C4-2B (cell line): Measurements from ENCODE around the gene DMAC1.

Source experiments
- H3K27ac ChIP-seq: fragments of 450-650 bp; 2 replicates; pipeline ENCODE4 v1.5.1; 2017
- ZFX ChIP-seq: fragments of 450-650 bp; IDR thresholded peaks from 2 replicates; pipeline ENCODE4 v1.6.1; 2017
- TF ChIP-seq, protein P1 (sequence below): fragments of 450-650 bp; conservative IDR thresholded peaks from 2 replicates; pipeline ENCODE4 v1.5.1; 2017; ENCODE audit warnings: mild to moderate bottlenecking

Gene DMAC1

DNA sequence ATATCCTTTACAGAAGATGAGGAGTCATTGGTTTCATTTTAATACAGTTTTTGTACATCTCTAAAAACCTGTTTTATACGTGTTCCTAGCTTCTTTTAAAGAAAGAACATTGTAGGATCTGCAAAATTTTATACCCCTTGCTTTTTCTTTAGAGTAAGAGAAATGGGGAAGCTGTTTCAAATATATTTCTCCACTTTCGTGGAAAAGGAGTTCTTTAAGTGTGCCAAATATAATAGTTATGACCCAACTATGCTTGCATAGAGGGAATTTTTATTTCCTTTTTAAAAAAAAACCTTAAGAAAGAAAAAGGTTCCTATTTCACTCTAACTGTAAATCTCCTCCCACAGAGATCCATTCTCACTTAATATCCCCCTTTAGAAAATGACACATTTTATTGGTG lies 27.5 kb upstream of the DMAC1 start:
- H3K27ac ChIP-seq = no peak overlapping the region
- no peak for TF ChIP-seq ZFX
- TF ChIP-seq, protein P1, sequence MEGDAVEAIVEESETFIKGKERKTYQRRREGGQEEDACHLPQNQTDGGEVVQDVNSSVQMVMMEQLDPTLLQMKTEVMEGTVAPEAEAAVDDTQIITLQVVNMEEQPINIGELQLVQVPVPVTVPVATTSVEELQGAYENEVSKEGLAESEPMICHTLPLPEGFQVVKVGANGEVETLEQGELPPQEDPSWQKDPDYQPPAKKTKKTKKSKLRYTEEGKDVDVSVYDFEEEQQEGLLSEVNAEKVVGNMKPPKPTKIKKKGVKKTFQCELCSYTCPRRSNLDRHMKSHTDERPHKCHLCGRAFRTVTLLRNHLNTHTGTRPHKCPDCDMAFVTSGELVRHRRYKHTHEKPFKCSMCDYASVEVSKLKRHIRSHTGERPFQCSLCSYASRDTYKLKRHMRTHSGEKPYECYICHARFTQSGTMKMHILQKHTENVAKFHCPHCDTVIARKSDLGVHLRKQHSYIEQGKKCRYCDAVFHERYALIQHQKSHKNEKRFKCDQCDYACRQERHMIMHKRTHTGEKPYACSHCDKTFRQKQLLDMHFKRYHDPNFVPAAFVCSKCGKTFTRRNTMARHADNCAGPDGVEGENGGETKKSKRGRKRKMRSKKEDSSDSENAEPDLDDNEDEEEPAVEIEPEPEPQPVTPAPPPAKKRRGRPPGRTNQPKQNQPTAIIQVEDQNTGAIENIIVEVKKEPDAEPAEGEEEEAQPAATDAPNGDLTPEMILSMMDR = no peak

- H3K27ac ChIP-seq = no peak overlapping the region
- no peak for TF ChIP-seq ZFX
- TF ChIP-seq, protein P1 = no peak
Measured at GRCh38 chr9:7823651-7824050, 24.1 kb upstream of the DMAC1 start.

- TF ChIP-seq ZFX = no peak
- TF ChIP-seq, protein P1 = no peak
- H3K27ac ChIP-seq = no peak overlapping the region
Measured at GRCh38 chr9:7819984-7820383, 20.4 kb upstream of the DMAC1 start.

DNA sequence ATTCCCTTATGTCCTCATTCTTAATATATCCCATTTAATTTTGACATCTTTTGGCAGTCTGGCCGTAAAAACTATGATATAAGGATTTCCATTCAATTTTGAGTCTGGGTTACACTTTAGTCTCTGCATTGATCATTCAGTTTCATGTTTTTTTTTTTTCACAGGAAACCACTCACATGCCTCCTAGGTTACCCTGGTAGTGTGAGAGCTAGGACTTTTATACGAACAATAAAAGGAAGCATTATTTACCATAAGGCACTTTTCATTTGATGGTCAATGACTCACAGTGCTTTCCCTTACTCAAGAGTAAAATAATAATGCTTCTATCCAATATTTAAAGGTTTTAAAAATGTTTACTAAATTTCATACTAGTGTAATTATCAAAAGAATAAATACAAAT lies 16.4 kb upstream of the DMAC1 start:
- TF ChIP-seq ZFX = no peak
- TF ChIP-seq, protein P1 = no peak

GRCh38 chr9:7813030-7813429 lies 13.5 kb upstream of the DMAC1 start:
- TF ChIP-seq, protein P1 = no peak
- no peak for TF ChIP-seq ZFX
- no peak overlapping the region for H3K27ac ChIP-seq

More for the DNA sequence above, 16.4 kb upstream of the DMAC1 start:
- no peak overlapping the region for H3K27ac ChIP-seq

DNA sequence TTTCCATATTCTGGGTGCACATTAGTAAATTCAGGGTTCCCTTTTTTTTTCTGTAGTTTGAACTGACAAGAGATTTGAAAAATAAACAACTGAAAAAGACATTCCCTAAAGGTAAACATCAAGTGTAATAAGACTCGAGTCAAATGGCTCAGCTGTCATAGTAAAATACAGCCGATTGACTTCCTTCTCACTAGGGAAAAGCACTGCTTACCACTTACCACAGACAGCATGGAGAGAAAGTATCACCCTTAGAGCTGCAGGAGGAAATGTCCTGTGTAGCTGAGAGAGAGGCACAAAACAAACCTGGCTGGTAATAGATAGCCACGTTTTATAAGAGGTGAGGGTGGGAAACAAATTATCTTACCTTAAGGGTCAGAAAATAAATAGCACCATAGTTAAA lies 12.1 kb upstream of the DMAC1 start:
- H3K27ac ChIP-seq = no peak overlapping the region
- TF ChIP-seq ZFX = no peak
- TF ChIP-seq, protein P1 = no peak

- TF ChIP-seq ZFX = no peak
- TF ChIP-seq, protein P1 = no peak
- H3K27ac ChIP-seq = no peak overlapping the region
Measured at GRCh38 chr9:7802666-7803065, 3.1 kb upstream of the DMAC1 start.
